SK-N-SH (cell line): ENCODE measurements around the gene SDCCAG8. TPM values are rescaled to one million over a fixed set of nuclear protein-coding genes. Genes with fewer than 3 reads are reported as not detected.

ENCODE experiments used
- CTCF ChIA-PET: fragments of 300-600, 350-600 bp; formaldehyde crosslinking; extraction: SDS; loops from one replicate; lab custom pipeline; 2021; lab: Yijun Ruan, JAX
- POLR2A ChIA-PET: fragments of 350-600 bp; sonication (Branson Sonifier 250); formaldehyde crosslinking; extraction: SDS; loops from one replicate; lab custom pipeline; 2020; ENCODE audit warnings: antibody characterized with exemption, inconsistent platforms; lab: Yijun Ruan, JAX
- DNase-seq: peaks from one replicate; pipeline ENCODE4 v3.0.0; 2012
- H2AFZ ChIP-seq: fragments of 200-600 bp; sonication (generic); 2 replicates; pipeline ENCODE4 v1.8.1; 2016; ENCODE audit warnings: antibody characterized with exemption, mild to moderate bottlenecking, low read depth
- H3F3A ChIP-seq: fragments of 200-600 bp; sonication (generic); replicated peaks from 2 replicates; pipeline ENCODE3; 2016; ENCODE audit warnings: antibody characterized with exemption, mild to moderate bottlenecking; ENCODE audit not compliant: insufficient read depth
- H3K27ac ChIP-seq, 2 experiments: fragments of 200-500 bp in 1 of 2; fragments of 200-600 bp in 1 of 2; sonication (Bioruptor generic) in 1 of 2; sonication (generic), shearing (Covaris generic) in 1 of 2; 2 replicates each; pipeline versions ENCODE4 v1.5.1 to v1.6.1; 2014 to 2016; ENCODE audit warnings: low read depth in 2 of 2, inconsistent platforms in 1 of 2, low read length in 1 of 2, mild to moderate bottlenecking in 1 of 2, mixed read lengths in 1 of 2
- H3K27me3 ChIP-seq: fragments of 200-600 bp; sonication (generic), shearing (Covaris generic); 2 replicates; pipeline ENCODE4 v1.6.1; 2016; ENCODE audit warnings: mixed run types; ENCODE audit not compliant: insufficient read depth
- H3K36me3 ChIP-seq, 2 experiments: fragments of 200-500 bp in 1 of 2; fragments of 200-600 bp in 1 of 2; sonication (Bioruptor generic) in 1 of 2; sonication (generic) in 1 of 2; replicated peaks in 1 of 2; 2 replicates each; pipeline versions ENCODE3 to v1.5.1; 2014 to 2016; ENCODE audit warnings: low read length in 1 of 2, mild to moderate bottlenecking in 1 of 2; ENCODE audit not compliant: insufficient read depth in 2 of 2, control insufficient read depth in 1 of 2
- H3K4me1 ChIP-seq, 2 experiments: fragments of 200-500 bp in 1 of 2; fragments of 200-600 bp in 1 of 2; sonication (Bioruptor generic) in 1 of 2; sonication (generic), shearing (Covaris generic) in 1 of 2; 2 replicates each; pipeline versions ENCODE4 v1.5.1 to v1.6.1; 2014 to 2016; ENCODE audit warnings: low read depth in 1 of 2, low read length in 1 of 2, mixed run types in 1 of 2; ENCODE audit not compliant: insufficient read depth in 2 of 2, control insufficient read depth in 1 of 2
- H3K4me2 ChIP-seq: fragments of 200-600 bp; sonication (generic), shearing (Covaris generic); 2 replicates; pipeline ENCODE4 v1.6.1; 2017; ENCODE audit warnings: mixed run types
- H3K4me3 ChIP-seq, 2 experiments: fragments of 200-500 bp in 1 of 2; fragments of 200-600 bp in 1 of 2; sonication (Bioruptor generic) in 1 of 2; sonication (generic), shearing (Covaris generic) in 1 of 2; 2 replicates each; pipeline versions ENCODE4 v1.5.1 to v1.8.1; 2014 to 2016; ENCODE audit warnings: low read depth in 2 of 2, inconsistent platforms in 1 of 2, low read length in 1 of 2, mild to moderate bottlenecking in 1 of 2, mixed read lengths in 1 of 2, moderate library complexity in 1 of 2
- H3K79me2 ChIP-seq: fragments of 200-600 bp; sonication (generic); 2 replicates; pipeline ENCODE4 v1.8.1; 2017; ENCODE audit warnings: mild to moderate bottlenecking; ENCODE audit not compliant: insufficient read depth
- H3K9ac ChIP-seq: fragments of 200-600 bp; sonication (generic); 2 replicates; pipeline ENCODE4 v1.6.1; 2017; ENCODE audit warnings: mixed run types
- H3K9me2 ChIP-seq: fragments of 200-600 bp; sonication (generic); 2 replicates; pipeline ENCODE4 v1.6.1; 2017; ENCODE audit warnings: mixed run types
- H3K9me3 ChIP-seq: fragments of 200-600 bp; sonication (generic); 2 replicates; pipeline ENCODE4 v1.6.1; 2017; ENCODE audit warnings: mixed run types, mild to moderate bottlenecking, moderate library complexity
- H4K20me1 ChIP-seq: fragments of 200-600 bp; sonication (generic); 2 replicates; pipeline ENCODE4 v1.6.1; 2017; ENCODE audit warnings: mild to moderate bottlenecking, mixed run types; ENCODE audit not compliant: insufficient read depth
- CHD2 ChIP-seq: fragments of 150-350 bp; IDR thresholded peaks from 2 replicates; pipeline ENCODE4 v1.6.1; 2018; ENCODE audit warnings: low read length; ENCODE audit not compliant: partially characterized antibody
- ELF1 ChIP-seq: IDR thresholded peaks from 2 replicates; pipeline ENCODE4 v1.4.0; 2012
- EP300 ChIP-seq, 2 experiments: IDR thresholded peaks; 2 replicates each; pipeline versions ENCODE4 v1.4.0 to v1.6.1; 2012; ENCODE audit warnings: borderline replicate concordance in 1 of 2, low read depth in 1 of 2, low read length in 1 of 2
- FOSL2 ChIP-seq: IDR thresholded peaks from 2 replicates; pipeline ENCODE4 v1.4.0; 2012; ENCODE audit warnings: low read depth, mild to moderate bottlenecking, moderate library complexity, borderline replicate concordance
- FOXJ3 ChIP-seq: sonication (generic); formaldehyde crosslinking; IDR thresholded peaks from 2 replicates; pipeline ENCODE4 v1.5.1; 2020; ENCODE audit warnings: mild to moderate bottlenecking, missing genetic modification reagents
- GABPA ChIP-seq: IDR thresholded peaks from 2 replicates; pipeline ENCODE4 v1.4.0; 2012; ENCODE audit warnings: low read depth, mild to moderate bottlenecking
- IRF3 ChIP-seq: fragments of 150-350 bp; IDR thresholded peaks from 2 replicates; pipeline ENCODE4 v1.6.1; 2016; ENCODE audit warnings: mild to moderate bottlenecking, low read depth, low read length
- JUND ChIP-seq: IDR thresholded peaks from 2 replicates; pipeline ENCODE4 v1.4.0; 2012
- MAX ChIP-seq: IDR thresholded peaks from 2 replicates; pipeline ENCODE4 v1.4.0; 2012; ENCODE audit warnings: low read depth
- MEF2A ChIP-seq: IDR thresholded peaks from 2 replicates; pipeline ENCODE4 v1.4.0; 2012; ENCODE audit warnings: low read depth, borderline replicate concordance
- NFIC ChIP-seq: IDR thresholded peaks from 2 replicates; pipeline ENCODE4 v1.4.0; 2012; ENCODE audit warnings: borderline replicate concordance
- POLR2AphosphoS5 ChIP-seq: IDR thresholded peaks from 2 replicates; pipeline ENCODE4 v1.6.1; 2012; ENCODE audit warnings: low read depth, low read length
- RAD21 ChIP-seq: IDR thresholded peaks from 2 replicates; pipeline ENCODE4 v1.6.1; 2012; ENCODE audit warnings: mild to moderate bottlenecking, low read length
- RCOR1 ChIP-seq: fragments of 150-350 bp; IDR thresholded peaks from 2 replicates; pipeline ENCODE4 v1.6.1; 2017; ENCODE audit warnings: antibody characterized with exemption, low read length
- RFX5 ChIP-seq: IDR thresholded peaks from 2 replicates; pipeline ENCODE4 v1.6.1; 2012; ENCODE audit warnings: mild to moderate bottlenecking, improper control_type of control experiment, low read length
- SIN3A ChIP-seq: IDR thresholded peaks from 2 replicates; pipeline ENCODE4 v1.6.1; 2012; ENCODE audit warnings: low read depth, mild to moderate bottlenecking, low read length, moderate library complexity, borderline replicate concordance
- SMC3 ChIP-seq: IDR thresholded peaks from 2 replicates; pipeline ENCODE4 v1.6.1; 2012; ENCODE audit warnings: low read depth, low read length, improper control_type of control experiment
- TAF1 ChIP-seq: IDR thresholded peaks from 2 replicates; pipeline ENCODE4 v1.6.1; 2012; ENCODE audit warnings: low read depth, mild to moderate bottlenecking, low read length, moderate library complexity, borderline replicate concordance
- TCF12 ChIP-seq: IDR thresholded peaks from 2 replicates; pipeline ENCODE4 v1.4.0; 2012
- TEAD4 ChIP-seq: IDR thresholded peaks from 2 replicates; pipeline ENCODE4 v1.4.0; 2012; ENCODE audit warnings: mild to moderate bottlenecking, borderline replicate concordance; ENCODE audit not compliant: insufficient read depth
- USF1 ChIP-seq: IDR thresholded peaks from 2 replicates; pipeline ENCODE4 v1.4.0; 2012; ENCODE audit warnings: low read depth, borderline replicate concordance
- YY1 ChIP-seq: IDR thresholded peaks from 2 replicates; pipeline ENCODE4 v1.4.0; 2012; ENCODE audit warnings: low read depth, mild to moderate bottlenecking
- WGBS: methylation state at CpG from one replicate; pipeline ENCODE4 v1.1.6; 2017; ENCODE audit warnings: low lambda C conversion rate; 5-methylcytosine and 5-hydroxymethylcytosine counted together
- polyA plus RNA-seq, 3 experiments: library from polyadenylated mRNA; depleted of rRNA; stranded (reverse); fragments of >200 nt; gene quantifications; 2 replicates each; pipeline ENCODE4 v1.2.3, GENCODE V29; 2012
- TF ChIP-seq, protein P1 (sequence below): fragments of 150-350 bp; IDR thresholded peaks from 2 replicates; pipeline ENCODE4 v1.6.1; 2017; ENCODE audit warnings: antibody characterized with exemption, low read length, low read depth, borderline replicate concordance
- TF ChIP-seq, protein P2 (sequence below): IDR thresholded peaks from 2 replicates; pipeline ENCODE4; 2012

Gene SDCCAG8
- polyA plus RNA-seq, 1 of the 3 experiments (the other 2 are of a cell fraction): 22.7 TPM

- H3K27ac ChIP-seq: no peak overlapping the region
- 0 out of 2 replicates have a peak, but pooled peaks cover 4% of the 10 kb centered on the region for H3K9me3 ChIP-seq
- no peak overlapping the region for H3K4me2 ChIP-seq
- ChIA-PET POLR2A (no interaction called here), CTCF (interaction anchor here (1.0 kb wide), 1 partner anchor 13 kb away, joined by 3 read pairs; no protein-coding TSS in a partner anchor)
- H2AFZ ChIP-seq: no peak overlapping the region
- peaks cover 25 to 35% of the 10 kb centered on the region in 2 experiments for H3K36me3 ChIP-seq
- TF ChIP-seq SIN3A (no peak), TAF1 (no peak), FOXJ3 (CRISPR knock-in tag) (no peak), EP300 (IDR thresholded peaks at IDR 0.05; ENCODE audit: borderline replicate concordance in 1 of 2, low read depth in 1 of 2, low read length in 1 of 2) (no peak), MEF2A (no peak), TCF12 (no peak), SMC3 (no peak), MAX (no peak), RFX5 (no peak), USF1 (no peak), JUND (no peak), TEAD4 (no peak), YY1 (no peak), CHD2 (no peak)
- TF ChIP-seq, protein P1, sequence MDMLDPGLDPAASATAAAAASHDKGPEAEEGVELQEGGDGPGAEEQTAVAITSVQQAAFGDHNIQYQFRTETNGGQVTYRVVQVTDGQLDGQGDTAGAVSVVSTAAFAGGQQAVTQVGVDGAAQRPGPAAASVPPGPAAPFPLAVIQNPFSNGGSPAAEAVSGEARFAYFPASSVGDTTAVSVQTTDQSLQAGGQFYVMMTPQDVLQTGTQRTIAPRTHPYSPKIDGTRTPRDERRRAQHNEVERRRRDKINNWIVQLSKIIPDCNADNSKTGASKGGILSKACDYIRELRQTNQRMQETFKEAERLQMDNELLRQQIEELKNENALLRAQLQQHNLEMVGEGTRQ: no peak
- TF ChIP-seq, protein P2, sequence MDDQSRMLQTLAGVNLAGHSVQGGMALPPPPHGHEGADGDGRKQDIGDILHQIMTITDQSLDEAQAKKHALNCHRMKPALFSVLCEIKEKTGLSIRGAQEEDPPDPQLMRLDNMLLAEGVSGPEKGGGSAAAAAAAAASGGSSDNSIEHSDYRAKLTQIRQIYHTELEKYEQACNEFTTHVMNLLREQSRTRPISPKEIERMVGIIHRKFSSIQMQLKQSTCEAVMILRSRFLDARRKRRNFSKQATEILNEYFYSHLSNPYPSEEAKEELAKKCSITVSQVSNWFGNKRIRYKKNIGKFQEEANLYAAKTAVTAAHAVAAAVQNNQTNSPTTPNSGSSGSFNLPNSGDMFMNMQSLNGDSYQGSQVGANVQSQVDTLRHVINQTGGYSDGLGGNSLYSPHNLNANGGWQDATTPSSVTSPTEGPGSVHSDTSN: no peak
- no peak for DNase-seq
- peaks cover 0 to 2% of the 10 kb centered on the region in 2 experiments; a peak in 1 of 4 replicates for H3K4me1 ChIP-seq
- H4K20me1 ChIP-seq: no peaks in the 10 kb centered on the region
- H3F3A ChIP-seq: no peaks in the 10 kb centered on the region
- no peaks in the 10 kb centered on the region for H3K9me2 ChIP-seq
- no peaks in the 10 kb centered on the region for H3K27me3 ChIP-seq
- no peak overlapping the region for H3K9ac ChIP-seq
- no peaks in the 10 kb centered on the region for H3K79me2 ChIP-seq
- 90% methylated on average over 1 of the region's 1 CpG for WGBS
- no peak overlapping the region for H3K4me3 ChIP-seq
These were observed 119.8 kb downstream of the SDCCAG8 start for GRCh38 chr1:243375596-243375995.

DNA sequence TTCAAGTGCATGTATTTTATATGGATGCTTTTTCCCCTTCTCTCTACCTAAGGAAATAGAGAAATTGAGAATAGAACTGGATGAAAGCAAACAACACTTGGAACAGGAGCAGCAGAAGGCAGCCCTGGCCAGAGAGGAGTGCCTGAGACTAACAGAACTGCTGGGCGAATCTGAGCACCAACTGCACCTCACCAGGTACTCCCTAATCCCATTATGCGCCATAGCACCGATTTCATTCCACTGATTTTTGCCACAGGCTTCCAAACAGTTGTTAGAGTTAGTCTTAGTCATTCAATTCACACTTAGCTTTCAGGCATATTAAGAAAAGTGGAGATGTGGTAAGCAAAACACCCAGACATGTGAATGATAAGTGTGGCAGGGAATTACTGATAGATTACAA, 122.8 kb downstream of the SDCCAG8 start:
- Histone ChIP-seq H3K79me2 (no peaks in the 10 kb centered on the region), H3K4me1 (peaks cover 0 to 2% of the 10 kb centered on the region in 2 experiments; a peak in 1 of 4 replicates), H3K27ac (no peak overlapping the region), H3K27me3 (no peaks in the 10 kb centered on the region), H4K20me1 (no peaks in the 10 kb centered on the region), H3K9me3 (0 out of 2 replicates have a peak, but pooled peaks cover 4% of the 10 kb centered on the region), H3K36me3 (peaks cover 28 to 37% of the 10 kb centered on the region in 2 experiments), H3K4me3 (no peak overlapping the region), H3K4me2 (no peak overlapping the region), H3F3A (no peaks in the 10 kb centered on the region), H3K9ac (no peak overlapping the region), H3K9me2 (no peaks in the 10 kb centered on the region), H2AFZ (no peak overlapping the region)
- no peak for DNase-seq
- ChIA-PET POLR2A (no interaction called here), CTCF (interaction anchor here (0.7 kb wide), 2 partner anchors 19 to 104 kb away, joined by 3 read pairs; no protein-coding TSS in a partner anchor)
- 93% methylated on average over 3 of the region's 3 CpGs for WGBS
- TF ChIP-seq IRF3 (no peak), ELF1 (no peak), POLR2AphosphoS5 (no peak), FOSL2 (no peak), EP300 (IDR thresholded peaks at IDR 0.05; ENCODE audit: borderline replicate concordance in 1 of 2, low read depth in 1 of 2, low read length in 1 of 2) (no peak), SMC3 (no peak), MEF2A (no peak), RFX5 (no peak), GABPA (no peak), MAX (no peak), TCF12 (no peak), NFIC (no peak), RAD21 (no peak), SIN3A (no peak), YY1 (no peak), RCOR1 (no peak)
